CD14-positive monocyte (primary cell): ENCODE results near the gene UBE2G1. TPM values are rescaled to one million over a fixed set of nuclear protein-coding genes. Genes with fewer than 3 reads are reported as not detected.
A peak's percentile ranks its signal among the peaks of the same experiment; 100 is the strongest.
"Not testable (repeated sequence)": the region's sequence is repeated elsewhere in the genome, so short reads cannot be mapped to it uniquely, and the experiment has no call there.

ENCODE experiments used
- DNase-seq, 3 donors: peaks; one replicate each; pipeline ENCODE4 v3.0.0-alpha.2; 2011 to 2022
- H2AFZ ChIP-seq: 2 replicates; pipeline ENCODE4 v1.6.0; 2012; ENCODE audit warnings: mild to moderate bottlenecking, low read depth, low read length, inconsistent platforms; ENCODE audit not compliant: insufficient read depth, poor library complexity, severe bottlenecking
- H3K27ac ChIP-seq, 2 donors: 1 replicate in 1 of 2; 2 replicates in 1 of 2; pipeline ENCODE4 v1.5.1; 2012 to 2013; ENCODE audit warnings: low read length in 2 of 2, control low read depth in 1 of 2, inconsistent platforms in 1 of 2, low read depth in 1 of 2, mild to moderate bottlenecking in 1 of 2
- H3K27me3 ChIP-seq, 2 donors: one replicate each; pipeline versions ENCODE4 v1.6.0 to v1.6.1; 2011 to 2013; ENCODE audit warnings: low read length in 2 of 2; ENCODE audit not compliant: control insufficient read depth in 2 of 2, insufficient read depth in 2 of 2
- H3K36me3 ChIP-seq, 2 donors: replicated peaks in 1 of 2; 1 replicate in 1 of 2; 2 replicates in 1 of 2; pipeline versions ENCODE4 v1.5.1 to v1.6.1; 2012 to 2013; ENCODE audit warnings: low read length in 2 of 2, control low read depth in 1 of 2, inconsistent platforms in 1 of 2, mild to moderate bottlenecking in 1 of 2; ENCODE audit not compliant: insufficient read depth in 2 of 2, control insufficient read depth in 1 of 2
- H3K4me1 ChIP-seq, 2 donors: 1 replicate in 1 of 2; 2 replicates in 1 of 2; pipeline versions ENCODE4 v1.5.1 to v1.6.1; 2012 to 2013; ENCODE audit warnings: low read length in 2 of 2, control low read depth in 1 of 2, inconsistent platforms in 1 of 2, mild to moderate bottlenecking in 1 of 2, moderate library complexity in 1 of 2; ENCODE audit not compliant: insufficient read depth in 2 of 2, control insufficient read depth in 1 of 2
- H3K4me2 ChIP-seq: replicated peaks from 2 replicates; pipeline ENCODE3; 2012; ENCODE audit warnings: low read length, moderate library complexity, mild to moderate bottlenecking; ENCODE audit not compliant: poor library complexity, severe bottlenecking; ENCODE audit errors: extremely low read depth
- H3K4me3 ChIP-seq, 3 experiments: fragments of 200-600 bp in 1 of 3; sonication (generic) in 1 of 3; replicated peaks in 1 of 3; 1 replicate in 2 of 3; 2 replicates in 1 of 3; pipeline ENCODE4 v1.5.1; 2011 to 2013; ENCODE audit warnings: low read length in 3 of 3, mild to moderate bottlenecking in 3 of 3, control low read depth in 2 of 3, low read depth in 2 of 3, inconsistent platforms in 1 of 3, moderate library complexity in 1 of 3
- H3K79me2 ChIP-seq: 2 replicates; pipeline ENCODE4 v1.6.0; 2012; ENCODE audit warnings: mild to moderate bottlenecking, control low read depth, inconsistent platforms, low read length, moderate library complexity; ENCODE audit not compliant: insufficient read depth
- H3K9ac ChIP-seq: 2 replicates; pipeline ENCODE4 v1.6.0; 2017; ENCODE audit warnings: low read length, mild to moderate bottlenecking; ENCODE audit not compliant: insufficient read depth, poor library complexity, severe bottlenecking
- H3K9me3 ChIP-seq, 2 donors: replicated peaks in 1 of 2; 1 replicate in 1 of 2; 2 replicates in 1 of 2; pipeline versions ENCODE4 v1.5.1 to v1.6.1; 2012 to 2013; ENCODE audit warnings: low read length in 2 of 2, control low read depth in 1 of 2; ENCODE audit not compliant: control insufficient read depth in 1 of 2, insufficient read depth in 1 of 2
- H4K20me1 ChIP-seq: 2 replicates; pipeline ENCODE4 v1.6.0; 2012; ENCODE audit warnings: mild to moderate bottlenecking, low read length, control low read depth, moderate library complexity; ENCODE audit not compliant: insufficient read depth
- H3K27ac Mint-ChIP-seq, 7 donors: one replicate each; pipeline ENCODE4 v1.8.0; 2020; ENCODE audit warnings: mild to moderate bottlenecking in 7 of 7, mixed read lengths in 7 of 7, moderate library complexity in 6 of 7, inconsistent platforms in 2 of 7
- H3K27me3 Mint-ChIP-seq, 3 donors: one replicate each; pipeline ENCODE4 v1.8.0; 2021 to 2022; ENCODE audit warnings: low read depth in 3 of 3, mild to moderate bottlenecking in 3 of 3, mixed read lengths in 3 of 3, moderate library complexity in 3 of 3, inconsistent platforms in 1 of 3
- H3K36me3 Mint-ChIP-seq, 2 donors: one replicate each; pipeline ENCODE4 v1.8.0; 2020; ENCODE audit warnings: mixed read lengths in 2 of 2, inconsistent platforms in 1 of 2, mild to moderate bottlenecking in 1 of 2
- H3K4me1 Mint-ChIP-seq: one replicate; pipeline ENCODE4 v1.8.0; 2020; ENCODE audit warnings: mild to moderate bottlenecking, mixed read lengths
- H3K4me3 Mint-ChIP-seq, 2 donors: one replicate each; pipeline ENCODE4 v1.8.0; 2020; ENCODE audit warnings: mild to moderate bottlenecking in 2 of 2, mixed read lengths in 2 of 2, moderate library complexity in 1 of 2
- H3K9me3 Mint-ChIP-seq, 7 donors: one replicate each; pipeline ENCODE4 v1.8.0; 2020 to 2022; ENCODE audit warnings: mixed read lengths in 7 of 7, mild to moderate bottlenecking in 6 of 7, moderate library complexity in 6 of 7, inconsistent platforms in 2 of 7
- CTCF ChIP-seq: fragments of 200-600 bp; IDR thresholded peaks from one replicate; pipeline ENCODE4 v1.8.0; 2022; ENCODE audit warnings: antibody characterized with exemption, mild to moderate bottlenecking
- WGBS: methylation state at CpG from one replicate; pipeline ENCODE4 v1.1.5; 2013; ENCODE audit warnings: missing lambda C conversion rate; ENCODE audit not compliant: insufficient coverage; 5-methylcytosine and 5-hydroxymethylcytosine counted together
- intact Hi-C, 2 donors: fragments of 100-400 bp; cut with micrococcal nuclease; formaldehyde crosslinking; loops; one replicate each; pipeline versions ENCODE4 v1.15.0 to v1.15.1; 2023
- polyA plus RNA-seq, 3 donors: library from polyadenylated mRNA; depleted of rRNA in 1 of 3; unstranded in 2 of 3; stranded (reverse) in 1 of 3; fragments of 300-500 nt in 2 of 3; fragments of >200 nt in 1 of 3; fragmentation: Illumina TruSeq in 2 of 3; gene quantifications; 1 replicate in 2 of 3; 2 replicates in 1 of 3; pipeline ENCODE4 v1.2.3, GENCODE V29; 2012 to 2021

UBE2G1 gene
- polyA plus RNA-seq, 3 donors, result 18.3 to 41.4 (median 29.3) TPM

- H3K4me3 ChIP-seq, H3K9me3 Mint-ChIP-seq, H2AFZ ChIP-seq, H3K27me3 Mint-ChIP-seq, H3K4me1 Mint-ChIP-seq, H3K27me3 ChIP-seq, DNase-seq, H3K36me3 ChIP-seq, H3K4me1 ChIP-seq, H3K27ac ChIP-seq, H4K20me1 ChIP-seq, H3K4me2 ChIP-seq, H3K9me3 ChIP-seq, H3K9ac ChIP-seq, intact Hi-C loops, H3K79me2 ChIP-seq, H3K4me3 Mint-ChIP-seq, H3K36me3 Mint-ChIP-seq, H3K27ac Mint-ChIP-seq: not testable (repeated sequence)
- 96% methylated on average over 7 of the region's 14 CpGs for WGBS
Observed at GRCh38 chr17:4375796-4376440, 9.4 kb upstream of the UBE2G1 start.

GRCh38 chr17:4375039-4375748, 8.7 kb upstream of the UBE2G1 start:
- Histone ChIP-seq H2AFZ (peak overlapping the region; percentile 52), H4K20me1 (no peaks in the 10 kb centered on the region), H3K27ac (no peak overlapping the region), H3K79me2 (no peaks in the 10 kb centered on the region), H3K27me3 (no peaks in the 10 kb centered on the region), H3K4me2 (no peak overlapping the region), H3K4me3 (no peak overlapping the region), H3K4me1 (peaks cover 4 to 5% of the 10 kb centered on the region in 2 donors), H3K36me3 (no peaks in the 10 kb centered on the region), H3K9me3 (no peaks in the 10 kb centered on the region), H3K9ac (no peak overlapping the region)
- Mint-ChIP-seq H3K4me1 (peaks cover 12% of the 10 kb centered on the region), H3K27ac (peak overlapping the region in 1 of 7 donors; percentile 6), H3K27me3 (peaks cover under 1 to 7% (median 3%) of the 10 kb centered on the region in 3 donors), H3K36me3 (no peaks in the 10 kb centered on the region), H3K9me3 (no peaks in the 10 kb centered on the region), H3K4me3 (no peak overlapping the region)
- WGBS, result 57% methylated on average over 7 of the region's 7 CpGs
- TF ChIP-seq CTCF, result no peak
- DNase-seq, result no peak
- intact Hi-C loops, result no loop called here
